Measurements from ENCODE around the gene GPR45. TPM values are rescaled to one million over a fixed set of nuclear protein-coding genes. Genes with fewer than 3 reads are reported as not detected.

The GPR45 gene
- total RNA-seq, 4 donors from 2014 or later, result not detected

GRCh38 chr2:105254531-105255210 lies 13.1 kb downstream of the GPR45 start:
- peaks cover 0 to 2% (median 0%) of the 10 kb centered on the region in 3 donors for H3K4me1 ChIP-seq
- TF ChIP-seq CTCF (IDR thresholded peaks at IDR 0.05) (no peak), POLR2A (IDR thresholded peaks at IDR 0.05) (no peak)
- intact Hi-C loops (cut with DNase I), result no loop called here
- DNase-seq, result no peak
- 70 to 82% methylated on average over 5 of the region's 5 CpGs for WGBS, 2 donors
- H3K4me3 ChIP-seq, result no peak overlapping the region
- H3K36me3 ChIP-seq, result no peaks in the 10 kb centered on the region
- no peaks in the 10 kb centered on the region for H3K9me3 ChIP-seq
- no peak overlapping the region for H3K27ac ChIP-seq
- no peaks in the 10 kb centered on the region for H3K27me3 ChIP-seq

DNA sequence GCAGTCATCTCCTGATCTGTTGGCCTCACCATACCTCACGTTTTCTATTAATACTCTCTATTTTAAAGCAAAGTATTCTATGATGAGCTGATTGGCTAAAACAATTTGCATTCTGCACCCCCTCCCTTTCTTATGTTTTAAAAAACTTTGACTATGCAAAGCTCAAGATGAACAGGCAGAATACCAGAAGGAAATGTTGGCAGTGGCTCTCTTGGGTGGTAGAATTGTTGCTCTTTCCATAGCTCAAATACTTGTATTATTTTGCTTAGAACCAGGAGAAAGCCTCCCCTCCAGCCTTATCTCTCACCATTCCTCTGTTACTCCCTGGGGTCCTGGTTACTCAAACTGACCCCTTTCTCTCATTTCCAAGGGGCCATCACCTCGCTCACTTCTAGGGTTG lies 14.4 kb downstream of the GPR45 start:
- WGBS, 2 donors, result 81 to 83% methylated on average over 2 of the region's 2 CpGs

GRCh38 chr2:105256431-105257047 lies 15.0 kb downstream of the GPR45 start:
- no peaks in the 10 kb centered on the region for H3K36me3 ChIP-seq
- no peaks in the 10 kb centered on the region for H3K4me1 ChIP-seq
- 74 to 76% methylated on average over 11 of the region's 11 CpGs for WGBS, 2 donors
- H3K27me3 ChIP-seq, result no peaks in the 10 kb centered on the region
- intact Hi-C loops (cut with DNase I), result no loop called here
- no peak for DNase-seq
- no peak overlapping the region for H3K4me3 ChIP-seq
- H3K27ac ChIP-seq, result no peak overlapping the region
- no peaks in the 10 kb centered on the region for H3K9me3 ChIP-seq
- no peak for TF ChIP-seq CTCF (IDR thresholded peaks at IDR 0.05)
- TF ChIP-seq POLR2A (IDR thresholded peaks at IDR 0.05), result no peak

More for the DNA sequence above, 14.4 kb downstream of the GPR45 start:
- no peak for DNase-seq
- intact Hi-C loops (cut with DNase I), result no loop called here
- Histone ChIP-seq H3K27ac (no peak overlapping the region), H3K36me3 (no peaks in the 10 kb centered on the region), H3K4me3 (no peak overlapping the region), H3K9me3 (no peaks in the 10 kb centered on the region), H3K4me1 (no peaks in the 10 kb centered on the region), H3K27me3 (no peaks in the 10 kb centered on the region)
- no peak for TF ChIP-seq POLR2A (IDR thresholded peaks at IDR 0.05)
- TF ChIP-seq CTCF (IDR thresholded peaks at IDR 0.05), result no peak

DNA sequence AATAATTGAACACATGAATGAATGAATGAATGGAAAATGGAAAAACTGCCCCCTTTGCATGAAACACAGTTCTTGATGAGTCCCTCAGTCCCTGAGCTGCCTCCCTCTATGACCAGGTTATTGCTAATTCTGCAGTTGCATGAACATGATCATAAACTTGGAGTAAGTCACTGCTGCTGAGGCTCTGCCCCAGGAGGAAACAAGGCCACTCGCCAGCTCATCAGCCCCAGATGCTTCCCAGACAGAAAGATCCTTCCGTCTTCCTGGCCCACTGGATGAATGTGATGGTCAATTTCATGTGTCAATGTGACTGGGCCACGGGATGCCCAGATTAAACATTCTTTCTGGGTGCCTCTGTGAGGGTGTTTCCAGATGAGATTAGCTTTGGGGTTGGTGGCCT lies 16.4 kb downstream of the GPR45 start:
- 82 to 91% methylated on average over 3 of the region's 3 CpGs for WGBS, 2 donors
- intact Hi-C loops (cut with DNase I), result no loop called here

More for the DNA sequence above, 16.4 kb downstream of the GPR45 start:
- Histone ChIP-seq H3K9me3 (no peaks in the 10 kb centered on the region), H3K27me3 (no peaks in the 10 kb centered on the region), H3K4me1 (no peaks in the 10 kb centered on the region), H3K27ac (no peak overlapping the region), H3K36me3 (peaks cover 0 to 10% (median 0%) of the 10 kb centered on the region in 3 donors), H3K4me3 (no peak overlapping the region)
- DNase-seq, result no peak
- no peak for TF ChIP-seq CTCF (IDR thresholded peaks at IDR 0.05)
- no peak for TF ChIP-seq POLR2A (IDR thresholded peaks at IDR 0.05)
